Sigmoid colon (tissue), 4 donors: ENCODE measurements around the gene ZNF607.
"Not testable (repeated sequence)": the region's sequence is repeated elsewhere in the genome, so short reads cannot be mapped to it uniquely, and the experiment has no call there.

ENCODE experiments used
- CTCF ChIP-seq, 4 experiments: fragments of 450-650 bp in 3 of 4; fragments of 200-600 bp in 1 of 4; IDR thresholded peaks; one replicate each; pipeline ENCODE4 v1.5.1; 2016 to 2019; ENCODE audit warnings: antibody characterized with exemption in 4 of 4, mild to moderate bottlenecking in 3 of 4, moderate library complexity in 2 of 4
- EP300 ChIP-seq, 4 donors: sonication (generic); formaldehyde crosslinking; IDR thresholded peaks; one replicate each; pipeline ENCODE4 v1.6.1; 2017; ENCODE audit warnings: antibody characterized with exemption in 4 of 4
- POLR2AphosphoS5 ChIP-seq, 4 donors: sonication (generic); formaldehyde crosslinking; IDR thresholded peaks; one replicate each; pipeline ENCODE4 v1.6.1; 2017; ENCODE audit warnings: antibody characterized with exemption in 4 of 4

GRCh38 chr19:37657157-37657556 lies 62.4 kb downstream of the ZNF607 start:
- not testable (repeated sequence) for TF ChIP-seq CTCF, EP300, POLR2AphosphoS5 (IDR thresholded peaks at IDR 0.05)
